ENCODE results near the gene CD247.

DNA sequence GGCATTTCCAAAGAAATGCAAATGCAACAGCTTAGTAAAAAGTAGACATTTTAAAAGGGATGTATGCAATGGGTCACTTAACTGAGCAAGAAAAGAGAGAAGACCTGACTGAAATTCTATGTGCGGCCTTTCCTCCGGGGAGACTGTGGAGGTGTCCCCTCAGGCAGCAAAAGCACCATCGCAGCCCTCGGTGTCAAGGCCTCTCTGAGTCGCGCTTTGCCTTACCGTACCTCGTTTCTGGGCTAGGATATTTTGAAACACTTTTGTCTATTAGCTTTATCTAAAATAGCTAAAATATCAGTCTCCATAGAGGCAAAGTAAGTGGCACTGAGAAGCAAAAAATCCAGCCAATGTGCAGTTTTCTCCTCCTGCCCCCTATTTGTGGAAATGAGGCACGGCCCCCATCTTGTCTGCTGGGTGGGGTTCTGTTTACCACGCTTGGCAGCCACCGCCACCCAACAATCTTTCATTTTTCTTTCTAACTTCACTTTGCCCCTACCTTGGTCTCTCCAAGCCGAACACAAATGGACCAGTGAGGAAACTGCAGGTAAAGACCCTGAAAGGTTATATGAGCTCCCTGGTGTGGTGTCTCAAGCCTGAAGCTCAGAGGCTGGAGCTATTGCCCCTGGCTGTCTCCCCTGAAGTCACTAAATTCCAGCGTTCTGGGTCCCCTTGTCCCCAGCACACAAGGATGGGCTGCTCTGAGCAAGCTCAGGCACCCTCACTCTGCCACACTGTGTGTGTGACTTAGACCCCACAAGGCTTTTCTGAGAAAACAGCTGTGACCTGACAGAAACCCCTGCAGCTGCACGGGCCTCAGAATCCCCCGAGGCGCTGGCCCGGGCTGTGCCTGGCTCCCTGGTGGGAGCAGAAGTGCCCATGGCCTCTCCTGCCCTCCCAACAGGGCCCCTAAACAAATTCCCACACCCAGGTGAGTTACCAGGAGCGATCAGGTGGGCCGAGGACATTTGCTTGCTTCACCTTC is 1.6 kb downstream of the CD247 start:
- TF ChIP-seq CHD4 (IDR thresholded peaks at IDR 0.05; ENCODE audit: borderline replicate concordance) = no peak
- TF ChIP-seq POLR2A (IDR thresholded peaks at IDR 0.05; ENCODE audit: low read length) = no peak
- TF ChIP-seq, protein P1, sequence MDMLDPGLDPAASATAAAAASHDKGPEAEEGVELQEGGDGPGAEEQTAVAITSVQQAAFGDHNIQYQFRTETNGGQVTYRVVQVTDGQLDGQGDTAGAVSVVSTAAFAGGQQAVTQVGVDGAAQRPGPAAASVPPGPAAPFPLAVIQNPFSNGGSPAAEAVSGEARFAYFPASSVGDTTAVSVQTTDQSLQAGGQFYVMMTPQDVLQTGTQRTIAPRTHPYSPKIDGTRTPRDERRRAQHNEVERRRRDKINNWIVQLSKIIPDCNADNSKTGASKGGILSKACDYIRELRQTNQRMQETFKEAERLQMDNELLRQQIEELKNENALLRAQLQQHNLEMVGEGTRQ (IDR thresholded peaks at IDR 0.05) = no peak
- TF ChIP-seq, protein P2, sequence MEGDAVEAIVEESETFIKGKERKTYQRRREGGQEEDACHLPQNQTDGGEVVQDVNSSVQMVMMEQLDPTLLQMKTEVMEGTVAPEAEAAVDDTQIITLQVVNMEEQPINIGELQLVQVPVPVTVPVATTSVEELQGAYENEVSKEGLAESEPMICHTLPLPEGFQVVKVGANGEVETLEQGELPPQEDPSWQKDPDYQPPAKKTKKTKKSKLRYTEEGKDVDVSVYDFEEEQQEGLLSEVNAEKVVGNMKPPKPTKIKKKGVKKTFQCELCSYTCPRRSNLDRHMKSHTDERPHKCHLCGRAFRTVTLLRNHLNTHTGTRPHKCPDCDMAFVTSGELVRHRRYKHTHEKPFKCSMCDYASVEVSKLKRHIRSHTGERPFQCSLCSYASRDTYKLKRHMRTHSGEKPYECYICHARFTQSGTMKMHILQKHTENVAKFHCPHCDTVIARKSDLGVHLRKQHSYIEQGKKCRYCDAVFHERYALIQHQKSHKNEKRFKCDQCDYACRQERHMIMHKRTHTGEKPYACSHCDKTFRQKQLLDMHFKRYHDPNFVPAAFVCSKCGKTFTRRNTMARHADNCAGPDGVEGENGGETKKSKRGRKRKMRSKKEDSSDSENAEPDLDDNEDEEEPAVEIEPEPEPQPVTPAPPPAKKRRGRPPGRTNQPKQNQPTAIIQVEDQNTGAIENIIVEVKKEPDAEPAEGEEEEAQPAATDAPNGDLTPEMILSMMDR (IDR thresholded peaks at IDR 0.05) = no peak
- no peak for TF ChIP-seq CEBPB (IDR thresholded peaks at IDR 0.05)
- no peak for TF ChIP-seq POLR2AphosphoS2 (conservative IDR thresholded peaks at IDR 0.05; ENCODE audit: low read length)
- no peak for TF ChIP-seq TFCP2L1 (CRISPR knock-in tag; IDR thresholded peaks at IDR 0.05)
